Esophagus squamous epithelium (tissue), 4 donors: ENCODE data around the gene CFHR5.

ENCODE experiments used
- CTCF ChIP-seq, 6 experiments: fragments of 450-650 bp in 4 of 6; fragments of 200-600 bp in 2 of 6; sonication (generic) in 2 of 6; IDR thresholded peaks; one replicate each; pipeline ENCODE4 v1.5.1; 2016 to 2019; ENCODE audit warnings: antibody characterized with exemption in 6 of 6, mild to moderate bottlenecking in 4 of 6, moderate library complexity in 4 of 6
- POLR2A ChIP-seq, 4 donors: fragments of 450-650 bp; IDR thresholded peaks; one replicate each; pipeline ENCODE4 v1.6.1; 2017; ENCODE audit warnings: antibody characterized with exemption in 4 of 4, mild to moderate bottlenecking in 4 of 4, moderate library complexity in 3 of 4

GRCh38 chr1:197017558-197018146 lies 40.3 kb downstream of the CFHR5 start:
- no peak for TF ChIP-seq CTCF (IDR thresholded peaks at IDR 0.05)
- TF ChIP-seq POLR2A (IDR thresholded peaks at IDR 0.05), result no peak
